Right lung (tissue), 5 donors: ENCODE data around the gene DROSHA. TPM values are rescaled to one million over a fixed set of nuclear protein-coding genes. Genes with fewer than 3 reads are reported as not detected.
"Not testable (repeated sequence)": the region's sequence is repeated elsewhere in the genome, so short reads cannot be mapped to it uniquely, and the experiment has no call there.

Source experiments
- DNase-seq, 2 donors: peaks; one replicate each; pipeline ENCODE4 v3.0.0-alpha.2; 2013
- polyA plus RNA-seq, 5 donors: library from polyadenylated mRNA; unstranded; fragments of 120-200 nt; gene quantifications; one replicate each; pipeline versions ENCODE4 v1.2.1 to v1.2.3, GENCODE V29; 2013; ENCODE audit warnings: inconsistent platforms in 1 of 5, low replicate concordance in 1 of 5; ENCODE audit not compliant: insufficient read length in 5 of 5, insufficient read depth in 1 of 5

DROSHA gene
- polyA plus RNA-seq, 5 donors = 71.6 to 96.6 (median 94.2) TPM

GRCh38 chr5:31383734-31384133, 148.2 kb downstream of the DROSHA start:
- no peak for DNase-seq

GRCh38 chr5:31382051-31382878, 149.6 kb downstream of the DROSHA start:
- DNase-seq = no peak

GRCh38 chr5:31381299-31381698, 150.6 kb downstream of the DROSHA start:
- DNase-seq = no peak

- no peak for DNase-seq
Observed at GRCh38 chr5:31380049-31380448, 151.8 kb downstream of the DROSHA start.

GRCh38 chr5:31378838-31379237, 153.1 kb downstream of the DROSHA start:
- no peak for DNase-seq

GRCh38 chr5:31378136-31378535, 153.8 kb downstream of the DROSHA start:
- DNase-seq = no peak

GRCh38 chr5:31377274-31377946, 154.5 kb downstream of the DROSHA start:
- DNase-seq = no peak

- no peak for DNase-seq
Observed at GRCh38 chr5:31375999-31376720, 155.7 kb downstream of the DROSHA start.

- no peak for DNase-seq
Observed at GRCh38 chr5:31372124-31372523, 159.8 kb downstream of the DROSHA start.

- DNase-seq = peak in 1 of 2 donors; percentile 2
Observed at GRCh38 chr5:31366941-31367340, 165.0 kb downstream of the DROSHA start.

- no peak for DNase-seq
Observed at GRCh38 chr5:31365776-31366175, 166.1 kb downstream of the DROSHA start.

GRCh38 chr5:31364881-31365636, 166.8 kb downstream of the DROSHA start:
- DNase-seq = no peak

GRCh38 chr5:31362931-31363568, 168.8 kb downstream of the DROSHA start:
- DNase-seq = no peak

- DNase-seq = no peak
Observed at GRCh38 chr5:31362529-31362900, 169.4 kb downstream of the DROSHA start.

- not testable (repeated sequence) for DNase-seq
Observed at GRCh38 chr5:31361704-31362528, 170.0 kb downstream of the DROSHA start.

GRCh38 chr5:31361234-31361633, 170.7 kb downstream of the DROSHA start:
- DNase-seq = no peak

- no peak for DNase-seq
Observed at GRCh38 chr5:31359839-31360238, 172.1 kb downstream of the DROSHA start.

- DNase-seq = no peak
Observed at GRCh38 chr5:31357038-31357437, 174.9 kb downstream of the DROSHA start.

- no peak for DNase-seq
Observed at GRCh38 chr5:31355337-31355736, 176.6 kb downstream of the DROSHA start.
